Transverse colon (tissue), 4 donors: ENCODE data around the gene OCA2.

Experiments used
- CTCF ChIP-seq, 5 experiments: fragments of 200-600 bp in 3 of 5; fragments of 450-650 bp in 2 of 5; sonication (generic) in 3 of 5; IDR thresholded peaks; 1 replicate in 2 of 5; 2 replicates in 3 of 5; pipeline ENCODE4 v1.5.1; 2016 to 2017; ENCODE audit warnings: antibody characterized with exemption in 5 of 5, inconsistent platforms in 3 of 5, mild to moderate bottlenecking in 2 of 5, moderate library complexity in 1 of 5
- EP300 ChIP-seq: sonication (generic); formaldehyde crosslinking; IDR thresholded peaks from one replicate; pipeline ENCODE4 v1.6.1; 2017; ENCODE audit warnings: antibody characterized with exemption, low read depth
- POLR2A ChIP-seq: fragments of 450-650 bp; IDR thresholded peaks from one replicate; pipeline ENCODE4 v1.6.1; 2016; ENCODE audit warnings: antibody characterized with exemption, mild to moderate bottlenecking, moderate library complexity
- POLR2AphosphoS5 ChIP-seq, 3 donors: sonication (generic); formaldehyde crosslinking; IDR thresholded peaks; one replicate each; pipeline ENCODE4 v1.6.1; 2016; ENCODE audit warnings: antibody characterized with exemption in 3 of 3

- TF ChIP-seq CTCF (IDR thresholded peaks at IDR 0.05): no peak
- TF ChIP-seq POLR2A: no peak
- no peak for TF ChIP-seq EP300
- no peak for TF ChIP-seq POLR2AphosphoS5 (IDR thresholded peaks at IDR 0.05)
Observed at GRCh38 chr15:27906802-27907201, 192.3 kb downstream of the OCA2 start.
